Subcutaneous abdominal adipose tissue (tissue), 5 donors: Measurements from ENCODE around the gene IFRD1.
"Not testable (repeated sequence)": the region's sequence is repeated elsewhere in the genome, so short reads cannot be mapped to it uniquely, and the experiment has no call there.

Experiments
- H3K27ac ChIP-seq: one replicate; pipeline ENCODE4 v1.7.0; 2013; ENCODE audit warnings: low read depth, mild to moderate bottlenecking, inconsistent platforms, low read length, moderate library complexity
- H3K27me3 ChIP-seq, 5 donors: one replicate each; pipeline ENCODE4 v1.7.0; 2013; ENCODE audit warnings: low read length in 5 of 5, inconsistent platforms in 1 of 5; ENCODE audit not compliant: control insufficient read depth in 5 of 5, insufficient read depth in 4 of 5
- H3K36me3 ChIP-seq, 5 donors: one replicate each; pipeline ENCODE4 v1.7.0; 2013; ENCODE audit warnings: low read length in 5 of 5; ENCODE audit not compliant: control insufficient read depth in 5 of 5, insufficient read depth in 5 of 5
- H3K4me1 ChIP-seq, 5 donors: one replicate each; pipeline ENCODE4 v1.7.0; 2013; ENCODE audit warnings: low read length in 5 of 5, mild to moderate bottlenecking in 3 of 5, moderate library complexity in 1 of 5; ENCODE audit not compliant: control insufficient read depth in 5 of 5, insufficient read depth in 5 of 5
- H3K4me3 ChIP-seq, 5 donors: one replicate each; pipeline ENCODE4 v1.7.0; 2013; ENCODE audit warnings: low read length in 5 of 5, low read depth in 1 of 5
- H3K9ac ChIP-seq, 5 donors: one replicate each; pipeline ENCODE4 v1.7.0; 2013; ENCODE audit warnings: low read length in 5 of 5, mild to moderate bottlenecking in 4 of 5, moderate library complexity in 3 of 5
- H3K9me3 ChIP-seq, 5 donors: one replicate each; pipeline ENCODE4 v1.7.0; 2013; ENCODE audit warnings: low read length in 5 of 5; ENCODE audit not compliant: control insufficient read depth in 5 of 5
- donor health status: healthy.
- donor health status: healthy.
- donor health status: healthy.
- donor health status: healthy.
- donor health status: healthy.

The IFRD1 gene

DNA sequence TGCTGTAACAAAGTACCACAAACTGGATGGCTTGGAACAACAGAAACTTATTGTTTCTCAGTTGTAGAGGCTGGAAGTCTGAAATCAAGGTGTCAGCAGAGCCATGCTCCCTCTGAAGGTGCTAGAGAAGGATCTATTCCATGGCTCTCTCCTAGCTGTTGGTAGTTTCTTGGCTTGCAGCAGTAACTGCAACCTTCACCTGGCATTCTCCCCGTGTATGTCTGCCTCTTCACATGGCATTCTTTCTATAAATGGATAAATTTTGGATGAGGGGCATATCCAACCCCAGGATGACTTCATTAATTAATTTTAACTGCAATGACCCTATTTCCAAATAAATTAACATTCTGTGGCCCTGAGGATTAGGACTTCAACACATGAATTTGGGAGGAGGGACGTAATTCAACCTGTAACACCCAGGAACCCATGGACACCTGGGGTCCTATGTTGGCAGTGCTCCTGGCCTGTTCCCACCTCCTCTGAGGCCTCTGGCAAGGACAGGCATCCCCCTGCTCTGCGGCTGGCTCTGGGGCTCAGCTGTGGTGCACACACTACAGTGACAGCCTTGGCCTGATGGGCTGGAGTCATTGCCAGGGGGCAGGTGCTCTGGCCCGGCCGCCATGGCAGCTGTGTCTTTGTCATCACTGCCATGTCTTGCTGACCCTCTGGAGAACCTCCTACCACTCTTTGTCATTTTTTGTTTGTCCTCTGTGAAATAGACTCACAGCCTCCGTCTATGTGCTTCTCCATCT, 61.4 kb downstream of the IFRD1 start:
- Histone ChIP-seq H3K27ac (no peak overlapping the region), H3K9me3 (no peaks in the 10 kb centered on the region), H3K4me1 (peaks cover 0 to 5% (median 0%) of the 10 kb centered on the region in 5 donors), H3K27me3 (peaks cover 0 to 2% (median 0%) of the 10 kb centered on the region in 5 donors), H3K4me3 (no peak overlapping the region), H3K36me3 (no peaks in the 10 kb centered on the region), H3K9ac (no peak overlapping the region)

- no peak overlapping the region for H3K27ac ChIP-seq
- no peaks in the 10 kb centered on the region for H3K36me3 ChIP-seq
- H3K9me3 ChIP-seq, result no peaks in the 10 kb centered on the region
- no peak overlapping the region for H3K4me3 ChIP-seq
- H3K27me3 ChIP-seq, result peaks cover 0 to 5% (median 0%) of the 10 kb centered on the region in 5 donors
- H3K9ac ChIP-seq, result no peak overlapping the region
- H3K4me1 ChIP-seq, result peaks cover 0 to 5% (median 0%) of the 10 kb centered on the region in 5 donors
These were observed 62.4 kb downstream of the IFRD1 start for GRCh38 chr7:112512451-112513210.

DNA sequence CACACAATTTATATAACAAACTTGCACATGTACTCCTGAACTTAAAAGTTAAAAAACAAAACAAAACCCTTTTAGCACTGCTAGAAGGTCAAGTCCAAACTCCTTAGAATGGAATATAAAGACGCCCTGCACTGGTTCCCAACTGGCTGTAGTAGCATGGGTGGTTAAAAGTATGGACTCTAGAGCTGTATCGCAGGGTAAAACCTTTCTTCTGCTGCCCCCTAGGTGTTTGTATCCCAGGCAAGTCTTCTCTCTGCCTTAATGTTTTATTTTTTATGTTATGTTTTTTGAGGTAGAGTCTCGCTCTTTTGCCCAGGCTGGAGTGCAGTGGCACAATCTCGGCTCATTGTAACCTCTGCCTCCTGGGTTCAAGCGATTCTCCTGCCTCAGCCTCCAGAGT, 65.7 kb downstream of the IFRD1 start:
- Histone ChIP-seq H3K27ac (no peak overlapping the region), H3K36me3 (no peaks in the 10 kb centered on the region), H3K27me3 (peaks cover 0 to 5% (median 2%) of the 10 kb centered on the region in 5 donors), H3K4me1 (no peaks in the 10 kb centered on the region), H3K9ac (no peak overlapping the region), H3K9me3 (no peaks in the 10 kb centered on the region), H3K4me3 (no peak overlapping the region)

DNA sequence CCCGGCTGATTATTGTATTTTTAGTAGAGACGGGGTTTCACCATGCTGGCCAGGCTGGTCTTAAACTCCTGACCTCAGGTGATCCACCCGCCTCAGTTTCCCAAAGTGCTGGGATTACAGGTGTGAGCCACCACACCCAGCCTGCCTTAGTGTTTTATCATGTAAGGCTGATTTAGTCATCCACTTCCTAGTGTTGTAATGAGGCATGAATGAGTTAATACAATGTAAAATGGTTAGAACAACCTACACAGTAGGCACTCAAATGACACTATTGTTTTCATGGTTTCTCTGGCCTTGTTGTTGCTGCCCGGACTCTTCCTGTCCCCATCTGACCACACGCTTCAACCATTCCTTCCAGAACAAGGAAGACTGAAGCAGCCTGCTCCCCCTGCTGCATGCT, 66.2 kb downstream of the IFRD1 start:
- not testable (repeated sequence) for H3K4me1 ChIP-seq, H3K27me3 ChIP-seq, H3K27ac ChIP-seq, H3K4me3 ChIP-seq, H3K9me3 ChIP-seq, H3K36me3 ChIP-seq
- peak overlapping the region in 1 of 5 donors; percentile 2 for H3K9ac ChIP-seq

DNA sequence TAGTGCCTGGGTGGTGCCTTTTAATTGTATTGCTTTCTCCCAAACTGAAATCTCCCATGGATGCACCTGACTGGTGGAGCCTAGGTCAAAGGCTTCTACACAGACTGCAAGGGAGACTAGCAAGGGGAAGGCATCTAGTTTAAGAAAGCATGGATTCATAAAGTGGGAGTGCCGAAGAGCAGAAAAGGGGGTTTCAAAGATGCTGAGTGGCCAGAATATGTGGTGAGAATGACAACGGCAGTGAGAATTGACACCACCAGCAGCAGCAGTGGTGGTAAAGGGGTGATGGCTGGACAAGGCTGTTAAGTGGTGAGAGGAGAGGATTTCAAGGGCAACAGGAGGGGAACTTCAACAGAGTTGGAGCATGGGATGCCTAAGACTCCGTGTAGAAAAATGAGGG, 67.2 kb downstream of the IFRD1 start:
- no peaks in the 10 kb centered on the region for H3K36me3 ChIP-seq
- H3K9ac ChIP-seq, result no peak overlapping the region
- H3K9me3 ChIP-seq, result no peaks in the 10 kb centered on the region
- H3K4me1 ChIP-seq, result no peaks in the 10 kb centered on the region
- H3K27ac ChIP-seq, result no peak overlapping the region
- H3K4me3 ChIP-seq, result no peak overlapping the region
- H3K27me3 ChIP-seq, result peaks cover 0 to 5% (median 2%) of the 10 kb centered on the region in 5 donors

- Histone ChIP-seq H3K27ac (no peak overlapping the region), H3K4me1 (no peaks in the 10 kb centered on the region), H3K9ac (no peak overlapping the region), H3K9me3 (no peaks in the 10 kb centered on the region), H3K27me3 (peaks cover 0 to 5% (median 2%) of the 10 kb centered on the region in 5 donors), H3K36me3 (no peaks in the 10 kb centered on the region), H3K4me3 (no peak overlapping the region)
These were observed 70.5 kb downstream of the IFRD1 start for GRCh38 chr7:112520787-112521186.

GRCh38 chr7:112521942-112522341, 71.7 kb downstream of the IFRD1 start:
- Histone ChIP-seq H3K4me1 (no peaks in the 10 kb centered on the region), H3K9ac (no peak overlapping the region), H3K36me3 (no peaks in the 10 kb centered on the region), H3K27me3 (peaks cover 0 to 5% (median 2%) of the 10 kb centered on the region in 5 donors), H3K4me3 (no peak overlapping the region), H3K9me3 (no peaks in the 10 kb centered on the region), H3K27ac (no peak overlapping the region)

DNA sequence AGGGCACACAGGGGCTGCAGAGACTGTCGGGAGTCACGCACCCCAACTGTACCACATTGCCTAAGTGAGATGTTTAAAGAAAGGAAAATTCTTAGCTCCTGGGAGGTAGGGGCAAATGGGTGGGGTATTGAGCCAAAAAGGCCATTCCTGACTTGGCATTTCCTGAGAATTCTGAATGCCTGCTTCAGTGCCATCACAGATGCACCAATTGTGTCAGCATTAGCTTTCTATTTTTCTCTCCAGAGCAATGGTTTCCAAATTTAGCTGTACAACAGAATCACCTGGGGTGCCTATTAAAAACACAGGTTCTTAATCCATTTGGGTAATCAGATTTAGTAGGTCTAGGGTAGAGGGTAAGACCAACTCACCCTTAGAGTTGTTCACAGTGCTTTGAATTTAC, 73.6 kb downstream of the IFRD1 start:
- Histone ChIP-seq H3K9me3 (no peaks in the 10 kb centered on the region), H3K27me3 (peaks cover 0 to 3% (median 0%) of the 10 kb centered on the region in 5 donors), H3K9ac (no peak overlapping the region), H3K36me3 (no peaks in the 10 kb centered on the region), H3K4me1 (no peaks in the 10 kb centered on the region), H3K27ac (no peak overlapping the region), H3K4me3 (no peak overlapping the region)
